HG03039 (cell line): ENCODE data around the gene LGR4.
"Not testable (repeated sequence)": the region's sequence is repeated elsewhere in the genome, so short reads cannot be mapped to it uniquely, and the experiment has no call there.

Experiments
- ATAC-seq: cut with Tn5 transposase; IDR thresholded peaks from one replicate; pipeline ENCODE4 v1.9.1; 2021; ENCODE audit warnings: mild to moderate bottlenecking, moderate library complexity; ENCODE audit not compliant: unreplicated experiment

Gene LGR4

DNA sequence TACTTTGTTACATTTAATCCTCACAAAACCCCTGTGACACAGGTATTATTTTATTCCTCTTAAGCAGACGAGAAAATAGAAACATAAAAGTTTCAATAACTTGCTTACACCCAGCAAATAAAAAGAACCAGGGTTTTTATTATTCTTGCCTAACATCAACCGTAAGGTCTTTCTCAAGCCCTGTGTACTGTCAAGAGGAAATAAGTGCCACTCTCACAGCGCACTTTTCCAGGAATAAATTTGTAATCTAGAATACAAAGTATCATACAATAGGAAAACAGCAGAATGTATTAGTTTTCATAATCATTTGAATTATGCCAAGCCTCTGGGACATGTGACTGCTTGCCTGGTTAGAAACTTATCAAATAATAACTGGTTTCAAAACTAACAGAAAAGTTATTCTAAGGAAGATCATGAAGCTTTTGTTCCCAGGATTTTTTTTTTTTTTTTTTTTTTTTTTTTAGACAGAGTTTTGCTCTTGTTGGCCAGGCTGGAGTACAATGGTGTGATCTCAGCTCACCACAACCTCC, 117.0 kb downstream of the LGR4 start:
- no peak for ATAC-seq

GRCh38 chr11:27354359-27354965, 118.1 kb downstream of the LGR4 start:
- no peak for ATAC-seq

GRCh38 chr11:27353593-27354358, 118.8 kb downstream of the LGR4 start:
- ATAC-seq: no peak

DNA sequence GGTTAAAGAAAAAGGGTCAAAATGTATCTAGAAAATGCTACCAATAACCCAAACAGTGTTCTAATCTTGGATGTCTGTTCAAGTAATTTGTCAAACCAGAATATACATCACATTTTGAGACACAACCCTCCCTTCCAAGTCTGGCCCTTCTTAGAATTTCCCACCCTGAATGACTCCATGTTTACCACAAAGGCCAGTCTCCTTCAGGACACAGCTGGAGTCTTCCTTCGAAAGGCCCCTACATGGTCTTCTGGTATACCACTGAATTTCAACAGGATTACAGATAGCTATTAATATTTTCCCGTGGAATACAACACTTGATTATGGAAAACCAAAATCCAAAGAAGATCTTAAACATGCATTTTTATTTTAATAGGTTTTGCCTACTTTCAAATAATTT, 119.8 kb downstream of the LGR4 start:
- no peak for ATAC-seq

DNA sequence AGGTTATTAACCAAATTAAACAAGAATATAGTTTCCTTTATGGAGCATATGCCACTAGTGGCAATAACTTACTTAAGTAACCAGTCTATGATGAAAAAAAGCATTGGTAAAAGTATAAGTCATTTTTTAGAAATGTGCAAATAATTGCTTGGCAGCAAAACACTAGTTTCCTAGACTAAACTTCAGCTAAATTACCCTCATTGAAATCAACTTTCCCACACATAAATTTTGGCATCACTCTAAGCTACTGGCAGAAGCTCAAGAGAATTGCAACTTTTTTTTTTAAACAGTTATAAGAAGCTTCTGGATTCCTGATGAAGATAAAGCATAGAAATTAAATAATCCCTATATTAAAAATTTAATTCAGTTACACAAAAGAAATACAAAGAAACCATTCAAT, 122.1 kb downstream of the LGR4 start:
- no peak for ATAC-seq

DNA sequence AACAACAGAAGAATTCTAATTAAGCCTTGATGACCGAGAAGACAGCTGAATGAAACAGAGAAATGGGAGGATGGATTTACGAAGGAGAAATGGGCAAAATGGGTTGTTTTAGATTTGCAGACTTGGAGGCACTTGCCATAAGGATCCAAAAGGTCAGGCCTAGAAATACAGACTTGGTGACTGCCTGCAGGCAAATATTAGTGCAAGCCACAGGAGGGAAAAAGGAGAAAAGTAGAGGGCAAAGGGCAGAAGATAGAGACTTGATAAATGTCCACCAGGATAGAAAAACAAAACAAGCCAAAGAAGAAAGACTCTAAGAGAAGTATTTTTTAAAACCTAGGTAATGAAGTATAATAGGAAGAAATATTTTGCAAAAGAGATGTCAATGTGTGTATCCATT, 122.7 kb downstream of the LGR4 start:
- no peak for ATAC-seq

DNA sequence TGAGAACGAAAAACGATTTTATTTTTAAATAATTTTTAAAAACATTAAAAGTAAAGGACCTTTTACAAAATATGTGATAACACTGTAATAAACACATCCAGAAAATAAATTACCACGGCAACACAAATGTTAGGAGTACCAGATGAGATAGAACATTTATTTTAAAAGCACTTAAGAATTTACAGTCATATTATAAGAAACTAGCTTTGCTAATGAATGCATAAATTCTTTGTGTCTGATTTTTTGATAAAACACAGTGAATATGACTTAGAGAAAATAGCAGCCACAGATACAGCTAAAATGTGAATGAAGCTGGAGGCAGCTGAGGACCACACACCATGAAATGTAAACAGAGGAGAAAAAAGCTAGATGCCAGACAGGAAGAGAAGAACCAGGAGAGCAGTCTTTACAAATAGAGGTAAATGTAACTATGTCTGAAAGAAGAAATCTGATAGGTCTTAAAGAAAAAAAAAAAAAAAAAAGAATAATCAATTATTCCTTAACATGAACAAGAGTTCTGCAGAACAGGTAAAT, 124.2 kb downstream of the LGR4 start:
- no peak for ATAC-seq

DNA sequence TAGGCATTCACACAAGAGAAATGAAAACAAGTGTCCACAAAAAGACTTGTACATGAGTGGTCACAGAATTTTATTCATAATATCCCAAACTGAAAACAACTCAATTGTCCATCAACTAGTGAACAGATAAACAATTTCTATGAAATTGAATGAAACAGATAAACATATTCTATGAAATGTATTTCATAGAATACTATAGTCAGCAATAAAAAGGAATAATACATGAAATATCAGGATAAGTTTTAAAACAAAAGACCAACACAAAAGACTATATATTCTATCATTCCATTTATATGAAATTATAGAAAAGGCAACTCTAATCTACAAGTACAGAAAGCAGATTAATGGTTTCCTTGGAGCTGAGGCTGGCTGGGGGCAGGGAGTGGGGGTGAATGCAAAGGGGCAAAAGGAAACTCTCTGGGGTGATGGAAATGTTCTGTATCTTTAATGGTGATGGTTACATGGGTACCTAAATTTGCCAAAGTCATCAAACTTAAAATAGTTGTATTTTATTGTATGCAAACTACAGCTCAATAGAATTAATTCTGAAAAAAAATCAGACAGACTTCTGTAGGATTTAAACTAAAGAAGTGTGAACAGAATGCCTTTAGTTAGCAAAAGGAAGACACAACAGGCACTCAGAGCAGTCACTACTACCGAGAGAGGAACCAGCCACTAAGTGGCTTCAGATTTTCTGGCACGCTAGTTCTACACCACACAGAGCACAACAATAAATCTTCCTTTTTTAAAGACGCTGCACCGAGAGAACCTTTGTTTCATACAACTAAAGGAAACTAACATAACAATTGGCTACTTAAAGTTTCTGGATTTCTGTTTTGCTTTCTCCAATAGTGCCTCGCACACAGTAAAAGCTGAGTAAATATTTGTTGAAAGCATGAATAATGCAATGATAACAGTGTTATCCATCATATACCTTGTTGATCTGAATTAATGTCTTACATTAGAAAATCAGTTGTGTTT, 124.9 kb downstream of the LGR4 start:
- ATAC-seq: no peak

- no peak for ATAC-seq
Measured at GRCh38 chr11:27339941-27340340, 132.6 kb downstream of the LGR4 start.

DNA sequence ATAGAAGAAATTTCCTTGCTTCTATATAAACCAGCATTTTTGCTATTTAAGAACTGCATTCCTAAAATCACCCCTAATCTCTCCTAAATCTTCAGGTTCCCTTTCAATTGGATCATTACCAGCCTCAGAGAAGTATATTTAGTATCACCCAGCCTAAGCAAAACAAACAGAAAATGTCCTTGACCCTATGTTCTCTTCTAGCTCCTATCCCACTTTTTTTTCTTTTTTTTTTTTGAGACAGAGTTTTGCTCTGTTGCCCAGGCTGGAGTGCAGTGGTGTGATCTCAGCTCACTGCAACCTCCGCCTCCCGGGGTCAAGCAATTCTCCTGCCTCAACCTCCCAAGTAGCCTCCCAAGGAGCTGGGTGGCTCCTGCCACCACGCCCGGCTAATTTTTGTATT, 137.8 kb downstream of the LGR4 start:
- ATAC-seq: not testable (repeated sequence)

DNA sequence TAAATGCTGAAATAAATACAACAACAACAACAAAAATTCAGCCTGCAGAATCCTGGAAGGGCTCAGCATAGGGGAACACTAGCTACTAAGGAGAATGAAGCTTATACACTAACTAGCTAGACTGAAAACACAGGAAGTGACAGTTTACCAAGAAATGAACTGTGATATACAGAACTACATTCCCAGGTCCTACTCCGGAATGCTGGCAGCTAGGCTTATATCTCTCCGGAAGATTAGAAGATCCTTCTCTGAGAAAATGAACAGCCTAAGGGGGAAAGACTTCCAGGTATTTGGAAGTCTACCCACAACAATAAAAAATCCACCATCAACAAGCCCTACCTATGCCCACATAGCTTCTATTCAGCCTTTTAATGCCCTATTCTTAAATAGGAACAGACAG, 140.6 kb downstream of the LGR4 start:
- no peak for ATAC-seq

DNA sequence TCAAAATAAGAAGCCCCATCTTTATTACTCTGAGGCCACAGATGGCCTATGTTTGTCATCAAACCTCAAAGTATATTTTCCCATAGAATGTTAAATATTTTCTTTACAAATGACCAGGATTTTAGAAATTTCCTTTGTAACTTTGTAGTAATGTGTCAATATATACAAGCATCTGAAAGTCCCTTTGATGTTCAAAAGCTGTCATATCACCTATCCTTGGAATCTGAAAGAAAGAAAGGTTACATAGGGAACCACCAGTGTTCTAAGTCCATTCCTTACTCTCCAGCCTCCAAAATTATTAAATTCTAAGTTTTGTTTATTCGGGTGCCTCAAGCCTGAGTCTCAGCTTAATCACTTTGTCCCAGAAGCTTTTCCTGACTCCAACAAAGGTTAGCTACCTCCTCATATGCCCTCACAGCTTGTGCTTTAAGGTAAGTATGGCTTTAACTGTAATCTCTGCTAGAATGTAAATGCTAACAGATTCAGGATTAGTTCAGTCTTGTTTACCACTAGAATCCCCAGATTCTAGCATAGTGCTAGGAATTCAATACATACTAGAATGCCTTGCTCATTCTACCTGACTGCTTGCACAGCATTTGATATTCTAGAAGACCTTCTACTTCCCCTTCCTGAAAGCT, 141.8 kb downstream of the LGR4 start:
- ATAC-seq: no peak

DNA sequence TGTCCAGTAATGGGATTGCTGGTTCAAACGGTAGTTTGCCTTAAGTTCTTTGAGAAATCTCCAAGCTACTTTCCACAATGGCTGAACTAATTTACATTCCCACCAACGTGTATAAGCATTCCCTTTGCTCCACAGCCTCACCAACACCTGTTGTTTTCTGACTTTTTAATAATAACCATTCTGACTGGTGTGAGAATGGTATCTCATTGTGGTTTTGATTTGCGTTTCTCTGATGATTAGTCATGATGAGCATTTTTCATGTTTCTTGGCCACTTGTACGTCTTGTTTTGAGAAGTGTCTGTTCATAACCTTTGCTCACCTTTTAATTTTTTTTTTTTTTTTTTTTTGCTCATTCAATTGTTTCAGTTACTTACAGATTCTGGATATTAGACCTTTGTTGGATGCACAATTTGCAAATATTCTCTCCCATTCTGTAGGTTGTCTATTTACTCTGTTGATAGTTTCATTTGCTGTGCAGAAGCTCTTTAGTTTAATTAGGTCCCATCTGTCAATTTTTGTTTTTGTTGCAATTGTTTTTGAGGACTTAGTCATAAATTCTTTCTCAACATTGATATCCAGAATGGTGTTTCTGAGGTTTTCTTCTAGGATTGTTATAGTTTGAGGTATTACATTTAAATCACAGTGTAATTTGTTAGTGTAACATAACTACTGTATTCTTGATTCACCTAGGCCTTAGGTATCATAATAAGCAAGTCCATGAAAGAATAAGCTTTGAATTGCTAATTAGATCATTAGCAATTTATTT, 142.5 kb downstream of the LGR4 start:
- ATAC-seq: no peak

- no peak for ATAC-seq
Measured at GRCh38 chr11:27328614-27329013, 144.0 kb downstream of the LGR4 start.

GRCh38 chr11:27327064-27327463, 145.5 kb downstream of the LGR4 start:
- ATAC-seq: not testable (repeated sequence)

DNA sequence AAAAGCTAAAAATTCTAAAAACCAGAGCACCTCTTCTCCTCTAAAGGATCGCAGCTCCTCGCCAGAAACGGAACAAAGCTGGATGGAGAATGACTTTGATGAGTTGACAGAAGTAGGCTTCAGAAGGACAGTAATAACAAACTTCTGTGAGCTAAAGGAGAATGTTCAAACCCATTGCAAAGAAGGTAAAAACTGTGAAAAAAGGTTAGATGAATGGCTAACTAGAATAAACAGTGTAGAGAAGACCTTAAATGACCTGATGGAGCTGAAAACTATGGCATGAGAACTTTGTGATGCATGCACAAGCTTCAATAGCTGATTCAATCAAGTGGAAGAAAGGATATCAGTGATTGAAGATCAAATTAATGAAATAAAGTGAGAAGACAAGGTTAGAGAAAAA, 150.4 kb downstream of the LGR4 start:
- ATAC-seq: not testable (repeated sequence)

DNA sequence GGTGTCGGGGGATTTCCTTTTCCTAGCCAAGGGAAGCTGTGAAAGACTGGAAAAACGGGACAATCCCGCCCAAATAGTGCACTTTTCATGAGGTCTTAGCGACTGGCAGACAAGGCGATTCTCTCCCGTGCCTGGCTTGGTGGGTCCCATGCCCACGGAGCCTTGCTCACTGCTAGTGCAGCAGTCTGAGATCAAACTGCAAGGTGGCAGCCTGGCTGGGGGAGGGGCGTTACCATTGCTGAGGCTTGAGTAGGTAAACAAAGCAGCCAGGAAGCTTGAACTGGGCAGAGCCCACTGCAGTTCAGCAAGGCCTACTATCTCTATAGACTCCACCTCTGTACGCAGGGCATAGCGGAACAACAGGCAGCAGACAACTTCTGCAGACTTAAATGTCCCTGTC, 151.2 kb downstream of the LGR4 start:
- not testable (repeated sequence) for ATAC-seq

GRCh38 chr11:27319072-27319471, 153.5 kb downstream of the LGR4 start:
- peak; percentile 99 for ATAC-seq

GRCh38 chr11:27317751-27318150, 154.8 kb downstream of the LGR4 start:
- ATAC-seq: no peak
